SK-N-SH treated with all-trans-retinoic acid at 6 μM for 48 hours (cell line): ENCODE data around the gene DENR.
"Not testable (repeated sequence)": the region's sequence is repeated elsewhere in the genome, so short reads cannot be mapped to it uniquely, and the experiment has no call there.

ENCODE experiments used
- ATAC-seq: fragments of 200-7000 bp; cut with Tn5 transposase; 3 replicates; pipeline ENCODE4 v1.9.1; 2020; ENCODE audit warnings: mild to moderate bottlenecking, moderate library complexity
- ARNTL ChIP-seq: fragments of 450-650 bp; formaldehyde crosslinking; IDR thresholded peaks from 2 replicates; pipeline ENCODE4 v1.5.0; 2020; ENCODE audit warnings: low read depth, mild to moderate bottlenecking, moderate library complexity, borderline replicate concordance
- BACH2 ChIP-seq: fragments of 250-450 bp; sonication (Bioruptor Pico); IDR thresholded peaks from 2 replicates; pipeline ENCODE4 v1.9.0; 2021; ENCODE audit warnings: mild to moderate bottlenecking, borderline replicate concordance
- ESRRG ChIP-seq: fragments of 250-450 bp; sonication (Bioruptor Pico); IDR thresholded peaks from 2 replicates; pipeline ENCODE4 v1.6.1; 2021; ENCODE audit warnings: mild to moderate bottlenecking
- GLIS3 ChIP-seq: fragments of 250-450 bp; sonication (Bioruptor Pico); IDR thresholded peaks from 2 replicates; pipeline ENCODE4 v1.5.0; 2020; ENCODE audit warnings: mild to moderate bottlenecking, moderate library complexity
- ISL1 ChIP-seq: fragments of 250-450 bp; sonication (Bioruptor Pico); IDR thresholded peaks from 2 replicates; pipeline ENCODE4 v2.1.2; 2022; ENCODE audit warnings: mild to moderate bottlenecking, moderate library complexity
- PATZ1 ChIP-seq: fragments of 250-450 bp; sonication (Bioruptor Pico); IDR thresholded peaks from 2 replicates; pipeline ENCODE4 v1.8.0; 2020; ENCODE audit warnings: mild to moderate bottlenecking, moderate library complexity, borderline replicate concordance
- POU6F1 ChIP-seq: fragments of 250-450 bp; sonication (Bioruptor Pico); IDR thresholded peaks from 2 replicates; pipeline ENCODE4 v1.8.0; 2021; ENCODE audit warnings: low read depth, mild to moderate bottlenecking, moderate library complexity, borderline replicate concordance
- PPARA ChIP-seq: fragments of 250-450 bp; sonication (Bioruptor Pico); IDR thresholded peaks from 2 replicates; pipeline ENCODE4 v1.5.0; 2020; ENCODE audit warnings: mild to moderate bottlenecking, borderline replicate concordance
- RARB ChIP-seq: fragments of 250-450 bp; sonication (Bioruptor Pico); IDR thresholded peaks from 2 replicates; pipeline ENCODE4 v1.8.0; 2021; ENCODE audit warnings: mild to moderate bottlenecking, moderate library complexity
- SNAI2 ChIP-seq: fragments of 250-450 bp; sonication (Bioruptor Pico); IDR thresholded peaks from 2 replicates; pipeline ENCODE4 v1.5.0; 2020; ENCODE audit warnings: mild to moderate bottlenecking, moderate library complexity
- TCF4 ChIP-seq: fragments of 250-450 bp; sonication (Bioruptor Pico); IDR thresholded peaks from 2 replicates; pipeline ENCODE4 v1.8.0; 2021; ENCODE audit warnings: mild to moderate bottlenecking, moderate library complexity, borderline replicate concordance
- TOX ChIP-seq: fragments of 250-450 bp; sonication (Bioruptor Pico); IDR thresholded peaks from 2 replicates; pipeline ENCODE4 v1.8.0; 2021; ENCODE audit warnings: mild to moderate bottlenecking, moderate library complexity, borderline replicate concordance
- ZC3H10 ChIP-seq: fragments of 250-450 bp; sonication (Bioruptor Pico); IDR thresholded peaks from 2 replicates; pipeline ENCODE4 v1.5.1; 2021; ENCODE audit warnings: mild to moderate bottlenecking, moderate library complexity
- ZFP30 ChIP-seq: fragments of 450-650 bp; formaldehyde crosslinking; IDR thresholded peaks from 2 replicates; pipeline ENCODE4 v1.5.0; 2022; ENCODE audit warnings: mild to moderate bottlenecking, moderate library complexity
- ZNF565 ChIP-seq: fragments of 450-650 bp; formaldehyde crosslinking; conservative IDR thresholded peaks from 2 replicates; pipeline ENCODE4 v1.5.0; 2020; ENCODE audit warnings: low read depth, mild to moderate bottlenecking, moderate library complexity
- ZNF70 ChIP-seq: fragments of 450-650 bp; formaldehyde crosslinking; IDR thresholded peaks from 2 replicates; pipeline ENCODE4 v1.5.0; 2020; ENCODE audit warnings: mild to moderate bottlenecking, moderate library complexity
- ZNF8 ChIP-seq: fragments of 450-650 bp; formaldehyde crosslinking; IDR thresholded peaks from 2 replicates; pipeline ENCODE4 v1.5.0; 2020; ENCODE audit warnings: mild to moderate bottlenecking, moderate library complexity

The DENR gene

GRCh38 chr12:122752464-122753318, at the start of gene DENR:
TSS of gene DENR (plus strand) at chr12:122752824. CDS start at chr12:122753702, 878 bp downstream.
- ATAC-seq: peak; percentile 94
- TF ChIP-seq ZC3H10 (CRISPR knock-in tag) (no peak), SNAI2 (CRISPR knock-in tag) (no peak), ARNTL (CRISPR knock-in tag) (no peak), ZFP30 (CRISPR knock-in tag) (no peak), ZNF8 (no peak), TOX (no peak), PPARA (CRISPR knock-in tag) (no peak), GLIS3 (CRISPR knock-in tag) (no peak), ZNF70 (CRISPR knock-in tag) (no peak), ISL1 (CRISPR knock-in tag) (no peak)

- ATAC-seq: not testable (repeated sequence)
Measured at GRCh38 chr12:122702890-122703611, 49.6 kb upstream of the DENR start, which contains the start of gene HCAR2. TSS of gene HCAR2 (minus strand) at chr12:122703357. CDS start at chr12:122703283, 74 bp downstream.

GRCh38 chr12:122703841-122704240, 48.8 kb upstream of the DENR start:
- ATAC-seq: not testable (repeated sequence)

GRCh38 chr12:122709287-122709686, 43.3 kb upstream of the DENR start:
- not testable (repeated sequence) for ATAC-seq

- not testable (repeated sequence) for ATAC-seq
Measured at GRCh38 chr12:122710341-122710740, 42.3 kb upstream of the DENR start.

- ATAC-seq: not testable (repeated sequence)
Measured at GRCh38 chr12:122711266-122711665, 41.4 kb upstream of the DENR start.

GRCh38 chr12:122713491-122714188, 39.0 kb upstream of the DENR start:
- ATAC-seq: not testable (repeated sequence)

- not testable (repeated sequence) for ATAC-seq
Measured at GRCh38 chr12:122715211-122715610, 37.4 kb upstream of the DENR start.

- ATAC-seq: not testable (repeated sequence)
Measured at GRCh38 chr12:122716658-122717057, 36.0 kb upstream of the DENR start, which contains the start of gene HCAR3. TSS of gene HCAR3 (minus strand) at chr12:122716811. CDS start at chr12:122716737, 74 bp downstream.

- TF ChIP-seq ZNF565 (CRISPR knock-in tag) (no peak), ZFP30 (CRISPR knock-in tag) (no peak), GLIS3 (CRISPR knock-in tag) (no peak)
- no peak for ATAC-seq
Measured at GRCh38 chr12:122721057-122721545, 31.5 kb upstream of the DENR start.

GRCh38 chr12:122722387-122722786, 30.2 kb upstream of the DENR start:
- no peak for ATAC-seq
- TF ChIP-seq GLIS3 (CRISPR knock-in tag) (no peak), TCF4 (CRISPR knock-in tag) (no peak), POU6F1 (no peak), ZNF565 (CRISPR knock-in tag) (no peak), RARB (no peak), ISL1 (CRISPR knock-in tag) (no peak), PPARA (CRISPR knock-in tag) (no peak), PATZ1 (CRISPR knock-in tag) (no peak), ARNTL (CRISPR knock-in tag) (no peak), ZC3H10 (CRISPR knock-in tag) (no peak), ESRRG (no peak), SNAI2 (CRISPR knock-in tag) (no peak), BACH2 (CRISPR knock-in tag) (no peak)
